Stimulated activated CD4-positive, alpha-beta T cell treated with anti-CD3 and anti-CD28 coated beads, Interleukin-12 subunit alpha, Interleukin-12 subunit beta, amount 100 ng/mL, for 24 hours (primary cell): ENCODE data around the gene CD300A.

Experiments used
- DNase-seq, 2 experiments: peaks; one replicate each; pipeline ENCODE4 v3.0.0-alpha.2; 2020; ENCODE audit warnings: low read depth in 2 of 2

CD300A gene

GRCh38 chr17:74439691-74440567, 26.5 kb upstream of the CD300A start:
- DNase-seq: no peak

GRCh38 chr17:74441537-74441936, 24.9 kb upstream of the CD300A start:
- DNase-seq: no peak

- no peak for DNase-seq
Measured at GRCh38 chr17:74442291-74442669, 24.2 kb upstream of the CD300A start.

GRCh38 chr17:74442670-74443515, 23.5 kb upstream of the CD300A start:
- DNase-seq: no peak

GRCh38 chr17:74443516-74444296, 22.7 kb upstream of the CD300A start:
- no peak for DNase-seq

GRCh38 chr17:74444406-74444805, 22.0 kb upstream of the CD300A start:
- no peak for DNase-seq

- DNase-seq: no peak
Measured at GRCh38 chr17:74445158-74445557, 21.3 kb upstream of the CD300A start.

GRCh38 chr17:74446551-74447500, 19.6 kb upstream of the CD300A start:
- no peak for DNase-seq

- DNase-seq: no peak
Measured at GRCh38 chr17:74447628-74448159, 18.7 kb upstream of the CD300A start.

GRCh38 chr17:74448756-74449155, 17.7 kb upstream of the CD300A start:
- DNase-seq: no peak

GRCh38 chr17:74449306-74449705, 17.1 kb upstream of the CD300A start:
- no peak for DNase-seq

- DNase-seq: no peak
Measured at GRCh38 chr17:74449773-74450172, 16.7 kb upstream of the CD300A start.

- no peak for DNase-seq
Measured at GRCh38 chr17:74450231-74450630, 16.2 kb upstream of the CD300A start.

GRCh38 chr17:74450925-74451403, 15.5 kb upstream of the CD300A start:
- DNase-seq: no peak

- DNase-seq: no peak
Measured at GRCh38 chr17:74451557-74451956, 14.9 kb upstream of the CD300A start.

GRCh38 chr17:74452033-74452840, 14.2 kb upstream of the CD300A start:
- no peak for DNase-seq

GRCh38 chr17:74452841-74453661, 13.4 kb upstream of the CD300A start:
- no peak for DNase-seq

GRCh38 chr17:74453665-74454196, 12.7 kb upstream of the CD300A start:
- no peak for DNase-seq
